IMR-90 (cell line): ENCODE results near the gene ZEB2.

Experiments
- BHLHE40 ChIP-seq: fragments of 150-350 bp; IDR thresholded peaks from 2 replicates; pipeline ENCODE4 v1.6.1; 2016; ENCODE audit warnings: mild to moderate bottlenecking, low read depth, low read length
- CTCF ChIP-seq: conservative IDR thresholded peaks from 2 replicates; pipeline ENCODE4 v1.5.1; 2012; ENCODE audit warnings: mild to moderate bottlenecking, low read depth, low read length, improper control_type of control experiment
- ELK1 ChIP-seq: fragments of 150-350 bp; IDR thresholded peaks from 2 replicates; pipeline ENCODE4 v1.6.1; 2016; ENCODE audit warnings: low read depth, mild to moderate bottlenecking, low read length, moderate library complexity, borderline replicate concordance
- FOS ChIP-seq: fragments of 150-350 bp; IDR thresholded peaks from 2 replicates; pipeline ENCODE4 v1.6.1; 2016; ENCODE audit warnings: low read depth, low read length
- MAZ ChIP-seq: IDR thresholded peaks from 2 replicates; pipeline ENCODE4 v1.6.1; 2012; ENCODE audit warnings: low read depth, mild to moderate bottlenecking, low read length, improper control_type of control experiment, moderate library complexity, borderline replicate concordance
- MXI1 ChIP-seq: IDR thresholded peaks from 2 replicates; pipeline ENCODE4 v1.6.1; 2012; ENCODE audit warnings: low read depth, mild to moderate bottlenecking, low read length, moderate library complexity, borderline replicate concordance
- POLR2A ChIP-seq: IDR thresholded peaks from 2 replicates; pipeline ENCODE4 v1.6.1; 2012; ENCODE audit warnings: mild to moderate bottlenecking, low read depth, low read length
- RAD21 ChIP-seq: IDR thresholded peaks from 2 replicates; pipeline ENCODE4 v1.6.1; 2012; ENCODE audit warnings: low read length, improper control_type of control experiment
- RCOR1 ChIP-seq: IDR thresholded peaks from 2 replicates; pipeline ENCODE4 v1.6.1; 2012; ENCODE audit warnings: mild to moderate bottlenecking, low read length, improper control_type of control experiment; ENCODE audit not compliant: insufficient replicate concordance
- RFX5 ChIP-seq: IDR thresholded peaks from 2 replicates; pipeline ENCODE4 v1.8.0; 2012; ENCODE audit warnings: low read depth, mild to moderate bottlenecking, low read length, moderate library complexity
- SMC3 ChIP-seq: fragments of 150-350 bp; IDR thresholded peaks from 2 replicates; pipeline ENCODE4 v1.6.1; 2016; ENCODE audit warnings: low read depth, mild to moderate bottlenecking, antibody characterized with exemption, low read length, moderate library complexity
- USF2 ChIP-seq: fragments of 150-350 bp; IDR thresholded peaks from 2 replicates; pipeline ENCODE4 v1.6.1; 2017; ENCODE audit warnings: mild to moderate bottlenecking, antibody characterized with exemption, low read length, low read depth

- TF ChIP-seq CTCF, result no peak
- TF ChIP-seq POLR2A, result no peak
- TF ChIP-seq ELK1, result no peak
- TF ChIP-seq RFX5, result no peak
- TF ChIP-seq FOS, result no peak
- no peak for TF ChIP-seq SMC3
- no peak for TF ChIP-seq RCOR1
- TF ChIP-seq RAD21, result no peak
- TF ChIP-seq BHLHE40, result no peak
- no peak for TF ChIP-seq MXI1
- TF ChIP-seq MAZ, result no peak
- no peak for TF ChIP-seq USF2
These were observed 61.4 kb downstream of the ZEB2 start for GRCh38 chr2:144458541-144458940.
